Omental fat pad (tissue), 4 donors: ENCODE results near the gene MTHFD2L. TPM values are rescaled to one million over a fixed set of nuclear protein-coding genes. Genes with fewer than 3 reads are reported as not detected.

Experiments
- ATAC-seq: fragments of 150-250 bp; one replicate; pipeline ENCODE4 v1.9.1; 2016; ENCODE audit warnings: mild to moderate bottlenecking, moderate library complexity; ENCODE audit not compliant: low FRiP score
- DNase-seq: peaks from one replicate; pipeline ENCODE4 v3.0.0-alpha.2; 2019; ENCODE audit warnings: low spot score
- total RNA-seq, 4 donors: library from RNA; depleted of rRNA; stranded (reverse); fragments of >200 nt; gene quantifications; one replicate each; pipeline ENCODE4 v1.1.0, GENCODE V29; 2016
- TF ChIP-seq, protein P1 (sequence below), 3 donors: fragments of 450-650 bp; IDR thresholded peaks; one replicate each; pipeline ENCODE4 v1.5.1; 2016 to 2017; ENCODE audit warnings: antibody characterized with exemption in 3 of 3, mild to moderate bottlenecking in 3 of 3, moderate library complexity in 2 of 3

Gene MTHFD2L
- total RNA-seq, 4 donors from 2014 or later: 12.2 to 23.2 (median 18.4) TPM

DNA sequence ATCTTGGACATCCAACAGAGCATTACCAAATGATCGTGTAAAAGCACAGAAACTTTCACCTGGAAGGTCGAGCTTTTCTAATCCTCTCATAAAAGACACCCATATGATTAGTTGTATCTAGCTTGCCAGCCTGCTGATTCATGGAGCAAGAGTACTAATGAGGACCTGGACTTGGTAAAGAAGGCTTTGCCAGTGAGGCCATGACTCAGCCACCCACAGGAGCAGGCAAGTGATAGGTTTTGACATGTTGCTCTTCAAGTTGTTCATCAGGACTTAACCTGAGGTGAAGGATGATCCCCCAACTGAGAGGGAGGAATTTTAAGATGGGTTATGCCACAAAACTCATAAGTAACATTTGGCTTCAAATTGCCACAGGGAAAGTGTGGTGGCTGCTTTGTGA, 125.7 kb downstream of the MTHFD2L start:
- ATAC-seq (no peak), DNase-seq (no peak)
- TF ChIP-seq, protein P1, sequence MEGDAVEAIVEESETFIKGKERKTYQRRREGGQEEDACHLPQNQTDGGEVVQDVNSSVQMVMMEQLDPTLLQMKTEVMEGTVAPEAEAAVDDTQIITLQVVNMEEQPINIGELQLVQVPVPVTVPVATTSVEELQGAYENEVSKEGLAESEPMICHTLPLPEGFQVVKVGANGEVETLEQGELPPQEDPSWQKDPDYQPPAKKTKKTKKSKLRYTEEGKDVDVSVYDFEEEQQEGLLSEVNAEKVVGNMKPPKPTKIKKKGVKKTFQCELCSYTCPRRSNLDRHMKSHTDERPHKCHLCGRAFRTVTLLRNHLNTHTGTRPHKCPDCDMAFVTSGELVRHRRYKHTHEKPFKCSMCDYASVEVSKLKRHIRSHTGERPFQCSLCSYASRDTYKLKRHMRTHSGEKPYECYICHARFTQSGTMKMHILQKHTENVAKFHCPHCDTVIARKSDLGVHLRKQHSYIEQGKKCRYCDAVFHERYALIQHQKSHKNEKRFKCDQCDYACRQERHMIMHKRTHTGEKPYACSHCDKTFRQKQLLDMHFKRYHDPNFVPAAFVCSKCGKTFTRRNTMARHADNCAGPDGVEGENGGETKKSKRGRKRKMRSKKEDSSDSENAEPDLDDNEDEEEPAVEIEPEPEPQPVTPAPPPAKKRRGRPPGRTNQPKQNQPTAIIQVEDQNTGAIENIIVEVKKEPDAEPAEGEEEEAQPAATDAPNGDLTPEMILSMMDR (IDR thresholded peaks at IDR 0.05): no peak

DNA sequence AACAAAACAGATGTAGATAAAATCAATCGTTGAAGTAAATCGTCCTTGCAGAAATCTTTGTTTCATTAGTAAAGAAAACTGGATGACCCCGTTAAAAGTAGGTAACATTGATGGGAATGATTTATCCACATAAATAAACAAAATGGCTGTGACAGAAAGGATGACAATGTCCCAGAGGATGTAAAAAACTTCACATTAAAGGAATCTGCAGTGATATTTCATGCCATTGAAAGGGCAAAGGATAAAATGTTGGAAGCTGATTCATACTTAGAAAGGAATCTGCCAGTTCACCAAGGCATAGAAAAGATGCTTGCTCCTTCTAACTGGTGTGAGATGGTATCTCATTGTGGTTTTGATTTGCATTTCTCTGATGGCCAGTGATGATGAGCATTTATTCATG, 126.1 kb downstream of the MTHFD2L start:
- no peak for ATAC-seq

DNA sequence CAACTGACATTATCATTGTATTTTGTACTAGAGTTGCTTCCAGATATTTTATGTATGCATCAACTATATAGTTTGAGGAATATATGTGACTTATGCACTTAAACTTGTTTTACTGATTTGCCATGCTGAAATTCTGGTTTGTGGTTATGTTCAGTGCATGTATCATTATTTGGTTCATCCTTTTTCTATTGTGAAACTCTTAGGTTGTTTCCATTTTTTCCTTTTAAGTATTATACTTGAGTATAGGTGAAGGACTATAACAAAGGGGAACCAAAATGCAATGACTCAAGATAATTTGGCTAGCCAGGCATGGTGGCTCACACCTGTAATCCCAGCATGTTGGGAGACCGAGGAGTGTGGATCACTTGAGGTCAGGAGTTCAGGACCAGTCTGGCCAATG, 129.2 kb downstream of the MTHFD2L start:
- TF ChIP-seq, protein P1 (IDR thresholded peaks at IDR 0.05): no peak
- no peak for ATAC-seq
- no peak for DNase-seq

More for the DNA sequence above, 126.1 kb downstream of the MTHFD2L start:
- no peak for DNase-seq
- TF ChIP-seq, protein P1 (IDR thresholded peaks at IDR 0.05): no peak

DNA sequence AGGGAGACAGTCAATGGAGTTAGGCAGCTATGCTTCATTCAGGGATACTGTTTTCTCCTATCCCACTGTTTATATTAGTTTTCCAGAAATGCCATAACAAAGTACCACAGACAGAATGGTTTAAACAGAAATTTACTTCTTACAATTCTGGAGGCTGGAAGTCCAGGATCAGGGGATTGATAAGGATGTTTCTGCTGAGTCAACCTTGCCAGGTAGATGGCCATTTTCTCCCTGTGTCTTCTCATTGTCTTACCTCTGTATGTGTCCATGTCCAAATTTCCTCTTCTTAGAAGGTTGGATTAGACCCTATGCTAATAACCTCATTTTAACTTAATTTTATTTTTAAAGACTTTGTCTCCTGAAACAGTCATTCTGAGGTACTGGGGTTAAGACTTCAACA, 129.9 kb downstream of the MTHFD2L start:
- TF ChIP-seq, protein P1 (IDR thresholded peaks at IDR 0.05): no peak
- ATAC-seq (no peak), DNase-seq (no peak)

DNA sequence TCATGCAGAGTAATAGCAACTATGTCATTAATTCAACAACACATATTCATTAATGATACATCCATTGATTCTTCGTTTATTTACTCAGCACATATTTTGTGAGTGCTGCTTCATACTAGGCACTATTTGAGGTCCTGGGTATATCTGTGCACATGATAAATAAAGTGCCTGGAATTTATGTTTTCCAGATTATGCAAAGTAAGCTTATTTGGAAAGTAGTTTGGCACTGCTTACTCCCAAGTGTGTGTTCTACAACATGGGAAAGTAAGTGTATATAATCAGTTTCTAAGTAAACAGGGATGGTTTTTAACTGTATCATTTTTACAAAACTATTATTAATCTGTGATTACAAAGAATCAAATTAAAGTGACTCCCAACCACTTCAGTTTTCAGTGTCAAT, 133.6 kb downstream of the MTHFD2L start:
- DNase-seq (no peak), ATAC-seq (no peak)
- TF ChIP-seq, protein P1 (IDR thresholded peaks at IDR 0.05): no peak

DNA sequence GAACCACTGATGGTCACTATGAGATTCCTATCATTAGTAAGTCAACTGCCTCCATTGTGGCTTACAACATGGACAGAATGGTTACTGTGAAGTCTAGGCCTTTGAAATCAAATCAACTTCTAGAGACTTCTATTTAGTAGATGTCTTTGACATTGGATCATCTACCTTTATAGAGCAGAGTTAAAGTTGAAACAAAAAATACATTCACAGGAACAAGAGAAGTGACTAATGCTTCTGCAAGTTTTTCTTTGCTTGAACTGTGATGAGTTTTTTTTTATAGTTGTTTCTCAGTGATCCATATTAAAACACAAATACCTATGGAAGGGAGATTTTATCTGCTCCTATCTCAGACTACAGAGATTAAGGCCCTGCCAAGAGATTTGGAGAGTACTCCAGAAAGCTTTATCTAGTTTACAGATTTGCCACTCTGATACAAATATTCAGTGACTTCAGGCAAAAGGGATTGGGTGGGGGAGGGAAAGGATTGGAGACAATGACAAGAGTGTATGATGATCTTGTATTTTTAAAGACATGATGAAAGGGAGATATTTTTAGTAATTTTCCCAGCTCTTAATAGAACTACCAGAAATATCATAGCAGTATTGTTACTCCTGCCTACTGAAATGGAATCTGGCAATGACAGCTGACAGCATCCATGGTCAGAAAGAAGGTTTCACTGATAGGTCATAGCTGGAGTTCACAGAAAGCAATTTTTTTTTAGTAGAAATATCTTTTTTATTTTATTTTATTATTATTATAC, 134.4 kb downstream of the MTHFD2L start:
- TF ChIP-seq, protein P1 (IDR thresholded peaks at IDR 0.05): no peak
- ATAC-seq (no peak), DNase-seq (no peak)

DNA sequence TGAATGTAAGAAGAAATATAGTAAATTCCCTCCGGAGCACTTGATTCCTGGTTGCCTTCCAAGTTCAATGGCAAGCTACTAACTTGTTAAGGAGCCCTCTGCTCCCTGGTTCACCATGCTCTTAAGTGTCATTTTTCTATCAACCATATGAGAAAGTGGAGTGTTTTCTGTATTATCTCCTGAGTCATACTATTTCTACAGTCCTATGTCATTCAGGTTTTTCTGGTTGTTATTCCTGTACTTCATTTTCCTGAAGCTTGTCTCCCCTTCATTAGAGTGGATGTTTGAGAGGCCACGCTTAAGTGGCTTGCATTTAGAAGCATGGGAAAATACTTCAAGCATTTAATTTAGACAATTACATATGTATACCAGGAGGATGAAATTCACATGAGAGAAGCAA, 135.6 kb downstream of the MTHFD2L start:
- ATAC-seq: no peak
- TF ChIP-seq, protein P1 (IDR thresholded peaks at IDR 0.05): no peak

More for the DNA sequence above, 135.6 kb downstream of the MTHFD2L start:
- DNase-seq: no peak
